Mesothelial cell of epicardium (in vitro differentiated cells): Measurements from ENCODE around the gene RETN. TPM values are rescaled to one million over a fixed set of nuclear protein-coding genes. Genes with fewer than 3 reads are reported as not detected.
A peak's percentile ranks its signal among the peaks of the same experiment; 100 is the strongest.

Experiments used
- DNase-seq, 2 experiments: peaks; one replicate each; pipeline ENCODE4 v3.0.0; 2021; ENCODE audit warnings: low spot score in 2 of 2; ENCODE audit not compliant: unreplicated experiment in 2 of 2
- H3K27ac Mint-ChIP-seq: 2 replicates; pipeline ENCODE4 v1.8.0; 2021; ENCODE audit warnings: mixed read lengths
- H3K27me3 Mint-ChIP-seq: 2 replicates; pipeline ENCODE4 v1.8.0; 2021; ENCODE audit warnings: low read depth, mixed read lengths
- H3K36me3 Mint-ChIP-seq: 2 replicates; pipeline ENCODE4 v1.8.0; 2021; ENCODE audit warnings: mixed read lengths
- H3K4me1 Mint-ChIP-seq: 2 replicates; pipeline ENCODE4 v1.8.0; 2021; ENCODE audit warnings: mixed read lengths
- H3K4me3 Mint-ChIP-seq: 2 replicates; pipeline ENCODE4 v1.8.0; 2021; ENCODE audit warnings: mild to moderate bottlenecking, moderate library complexity, mixed read lengths
- H3K9me3 Mint-ChIP-seq: 2 replicates; pipeline ENCODE4 v1.8.0; 2021; ENCODE audit warnings: mixed read lengths
- CTCF ChIP-seq: fragments of 200-600 bp; sonication (generic); IDR thresholded peaks from one replicate; pipeline ENCODE4 v1.5.0; 2021; ENCODE audit warnings: antibody characterized with exemption; ENCODE audit not compliant: unreplicated experiment
- total RNA-seq: library from RNA; stranded (reverse); gene quantifications from 3 replicates; pipeline ENCODE4 v1.2.1, GENCODE V29; 2021

Gene RETN
- total RNA-seq, 1 donor from 2014 or later = not detected

- Mint-ChIP-seq H3K9me3 (no peaks in the 10 kb centered on the region), H3K27ac (peak overlapping the region; percentile 4), H3K4me1 (peaks cover 14% of the 10 kb centered on the region), H3K27me3 (no peaks in the 10 kb centered on the region), H3K36me3 (peaks cover 13% of the 10 kb centered on the region), H3K4me3 (no peak overlapping the region)
- no peak for TF ChIP-seq CTCF
- DNase-seq = no peak
Measured at GRCh38 chr19:7685546-7686445, 16.9 kb downstream of the RETN start.

GRCh38 chr19:7687177-7687576 is 18.3 kb downstream of the RETN start:
- no peak overlapping the region for H3K4me3 Mint-ChIP-seq
- no peak for TF ChIP-seq CTCF
- H3K4me1 Mint-ChIP-seq = peaks cover 11% of the 10 kb centered on the region
- H3K27me3 Mint-ChIP-seq = no peaks in the 10 kb centered on the region
- H3K9me3 Mint-ChIP-seq = no peaks in the 10 kb centered on the region
- H3K27ac Mint-ChIP-seq = no peak overlapping the region
- peaks cover 13% of the 10 kb centered on the region for H3K36me3 Mint-ChIP-seq
- no peak for DNase-seq

GRCh38 chr19:7689165-7689564 is 20.3 kb downstream of the RETN start:
- no peak for DNase-seq
- Mint-ChIP-seq H3K27ac (no peak overlapping the region), H3K27me3 (no peaks in the 10 kb centered on the region), H3K4me1 (peaks cover 11% of the 10 kb centered on the region), H3K36me3 (peaks cover 5% of the 10 kb centered on the region), H3K9me3 (no peaks in the 10 kb centered on the region), H3K4me3 (no peak overlapping the region)
- TF ChIP-seq CTCF = no peak

- no peaks in the 10 kb centered on the region for H3K36me3 Mint-ChIP-seq
- no peak for DNase-seq
- H3K9me3 Mint-ChIP-seq = no peaks in the 10 kb centered on the region
- no peak overlapping the region for H3K4me3 Mint-ChIP-seq
- no peak for TF ChIP-seq CTCF
- peaks cover 3% of the 10 kb centered on the region for H3K27me3 Mint-ChIP-seq
- no peak overlapping the region for H3K27ac Mint-ChIP-seq
- H3K4me1 Mint-ChIP-seq = peaks cover 4% of the 10 kb centered on the region
Measured at GRCh38 chr19:7690779-7691258, 22.0 kb downstream of the RETN start.

GRCh38 chr19:7691497-7691896 is 22.6 kb downstream of the RETN start:
- Mint-ChIP-seq H3K4me3 (no peak overlapping the region), H3K27me3 (peaks cover 4% of the 10 kb centered on the region), H3K4me1 (no peaks in the 10 kb centered on the region), H3K9me3 (no peaks in the 10 kb centered on the region), H3K36me3 (no peaks in the 10 kb centered on the region), H3K27ac (no peak overlapping the region)
- no peak for TF ChIP-seq CTCF
- DNase-seq = no peak
